ENCODE results near the gene ADM2. TPM values are rescaled to one million over a fixed set of nuclear protein-coding genes. Genes with fewer than 3 reads are reported as not detected.
A peak's percentile ranks its signal among the peaks of the same experiment; 100 is the strongest.

The ADM2 gene
- total and polyA plus RNA-seq, 9 donors, result 0.01 to 2.6 (median 0.15) TPM; not detected in 3

DNA sequence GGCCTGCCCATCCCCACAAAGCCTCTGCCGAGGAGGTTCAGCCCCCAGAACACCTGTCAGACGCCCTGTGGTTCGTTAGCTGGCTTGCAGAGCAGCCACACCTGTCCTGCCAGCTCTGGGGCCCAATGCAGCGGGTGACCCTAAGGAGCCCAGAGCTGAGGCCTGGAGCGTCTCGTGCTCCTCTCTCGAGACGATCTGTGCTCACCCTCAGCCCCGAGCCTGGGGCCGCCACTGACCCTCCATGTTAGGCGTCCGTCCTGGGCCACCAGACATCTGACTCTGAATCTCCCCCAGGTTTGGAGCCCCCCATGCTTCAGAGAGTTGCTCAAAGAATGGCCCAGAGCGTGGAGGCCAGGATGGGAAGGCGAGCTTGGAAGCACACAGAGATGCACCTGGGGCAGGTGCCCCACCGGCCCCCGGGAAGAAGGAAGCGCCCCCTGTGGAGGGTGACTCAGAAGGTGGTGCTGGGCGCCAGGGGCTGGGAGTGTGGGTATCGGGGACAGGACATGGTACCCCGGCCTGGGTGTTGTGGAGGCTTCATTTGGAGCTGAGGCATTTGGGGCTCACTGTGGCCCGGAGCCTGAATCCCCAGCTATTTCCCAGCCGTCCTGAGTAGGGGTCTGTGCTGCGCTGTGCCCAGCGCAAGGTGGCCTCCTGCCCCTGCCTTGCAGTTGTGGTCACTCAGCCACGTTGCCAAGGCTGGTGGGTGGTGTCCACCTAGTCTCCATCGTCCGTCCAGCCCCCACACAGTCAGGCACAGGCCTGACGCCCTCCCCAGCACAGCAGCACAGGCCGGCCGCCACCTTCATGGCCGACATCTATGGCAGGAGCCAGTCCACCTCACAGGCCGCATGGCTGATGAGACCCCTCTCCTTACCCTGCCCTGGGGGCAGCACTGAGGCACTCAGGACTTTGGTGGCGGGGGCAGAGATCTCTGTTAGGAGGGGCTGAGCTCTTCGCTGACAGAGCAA lies 42.8 kb upstream of the ADM2 start:
- Histone ChIP-seq H3K4me1 (ENCODE audit: insufficient read depth) (peaks cover under 1% of the 10 kb centered on the region), H3K27ac (no peak overlapping the region), H3K36me3 (no peaks in the 10 kb centered on the region), H3K4me3 (no peak overlapping the region), H3K9me3 (no peaks in the 10 kb centered on the region), H3K27me3 (no peaks in the 10 kb centered on the region)
- peak in 3 of 5 donors; percentile 10 to 36 (median 25) for DNase-seq
- 79 to 86% (median 86%) methylated on average over 31 to 34 of the region's 34 CpGs for WGBS, 3 donors
- intact Hi-C loops (cut with DNase I), result no loop called here
- no peak for TF ChIP-seq EP300 (IDR thresholded peaks at IDR 0.05)
- TF ChIP-seq, protein P1, sequence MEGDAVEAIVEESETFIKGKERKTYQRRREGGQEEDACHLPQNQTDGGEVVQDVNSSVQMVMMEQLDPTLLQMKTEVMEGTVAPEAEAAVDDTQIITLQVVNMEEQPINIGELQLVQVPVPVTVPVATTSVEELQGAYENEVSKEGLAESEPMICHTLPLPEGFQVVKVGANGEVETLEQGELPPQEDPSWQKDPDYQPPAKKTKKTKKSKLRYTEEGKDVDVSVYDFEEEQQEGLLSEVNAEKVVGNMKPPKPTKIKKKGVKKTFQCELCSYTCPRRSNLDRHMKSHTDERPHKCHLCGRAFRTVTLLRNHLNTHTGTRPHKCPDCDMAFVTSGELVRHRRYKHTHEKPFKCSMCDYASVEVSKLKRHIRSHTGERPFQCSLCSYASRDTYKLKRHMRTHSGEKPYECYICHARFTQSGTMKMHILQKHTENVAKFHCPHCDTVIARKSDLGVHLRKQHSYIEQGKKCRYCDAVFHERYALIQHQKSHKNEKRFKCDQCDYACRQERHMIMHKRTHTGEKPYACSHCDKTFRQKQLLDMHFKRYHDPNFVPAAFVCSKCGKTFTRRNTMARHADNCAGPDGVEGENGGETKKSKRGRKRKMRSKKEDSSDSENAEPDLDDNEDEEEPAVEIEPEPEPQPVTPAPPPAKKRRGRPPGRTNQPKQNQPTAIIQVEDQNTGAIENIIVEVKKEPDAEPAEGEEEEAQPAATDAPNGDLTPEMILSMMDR (IDR thresholded peaks at IDR 0.05), result no peak

DNA sequence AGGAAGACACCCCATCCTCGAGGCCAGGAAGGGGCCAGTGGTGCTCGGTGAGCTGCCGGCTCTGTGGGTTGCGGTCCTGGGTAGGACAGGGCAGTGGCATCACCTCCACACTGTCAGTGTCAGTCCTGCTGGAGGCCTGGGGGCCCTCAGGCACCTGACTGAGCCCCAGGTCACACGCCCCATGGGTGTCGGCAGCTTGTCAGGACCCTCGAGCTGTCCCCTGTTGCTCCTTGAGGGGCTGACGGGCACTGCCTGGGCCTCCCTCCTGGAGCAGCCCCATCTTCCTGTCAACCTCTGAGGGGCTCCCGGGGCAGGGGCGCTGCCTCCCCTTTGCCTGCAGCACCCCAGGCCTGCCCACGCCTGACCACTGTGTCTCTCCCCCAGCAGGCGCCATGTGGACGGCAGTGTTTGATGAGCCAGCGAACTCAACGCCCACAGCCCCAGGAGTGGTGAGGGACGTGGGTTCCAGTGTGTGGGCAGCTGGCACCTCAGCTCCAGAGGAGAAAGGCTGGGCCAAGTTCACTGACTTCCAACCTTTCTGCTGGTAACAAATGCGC lies 42.0 kb upstream of the ADM2 start:
- TF ChIP-seq, protein P1 (IDR thresholded peaks at IDR 0.05), result no peak
- TF ChIP-seq POLR2A (IDR thresholded peaks at IDR 0.05) (no peak), EP300 (IDR thresholded peaks at IDR 0.05) (no peak)
- no peak overlapping the region for H3K27ac ChIP-seq
- no peaks in the 10 kb centered on the region for H3K27me3 ChIP-seq
- no peaks in the 10 kb centered on the region for H3K36me3 ChIP-seq
- peaks cover 5% of the 10 kb centered on the region for H3K4me1 ChIP-seq (ENCODE audit: insufficient read depth)
- 80 to 89% (median 85%) methylated on average over 11 to 17 of the region's 17 CpGs for WGBS, 3 donors
- intact Hi-C loops (cut with DNase I), result no loop called here
- peak in 1 of 5 donors; percentile 22 for DNase-seq
- H3K9me3 ChIP-seq, result no peaks in the 10 kb centered on the region
- H3K4me3 ChIP-seq, result no peak overlapping the region

DNA sequence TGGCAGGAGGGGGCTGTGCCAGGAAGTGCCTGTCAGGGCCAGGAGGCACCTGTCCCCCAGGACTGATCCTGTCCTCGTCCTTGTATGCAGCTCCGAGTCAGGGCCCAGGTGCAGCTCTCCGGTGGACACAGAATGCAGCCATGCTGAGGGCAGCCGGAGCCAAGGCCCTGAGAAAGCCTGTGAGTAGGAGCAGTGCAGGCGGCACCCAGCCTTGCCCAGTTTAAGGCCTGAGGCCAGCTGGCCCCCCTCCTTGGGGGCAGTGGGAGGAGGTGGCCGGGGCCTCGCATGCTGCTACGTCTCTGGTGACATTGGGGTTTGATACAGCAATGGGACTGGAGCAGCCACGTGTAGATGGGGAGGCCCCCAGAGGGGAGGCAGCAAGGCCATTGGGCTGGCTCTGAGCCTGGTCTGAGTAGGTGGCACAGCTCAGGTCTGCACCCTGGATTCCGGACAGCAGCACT lies 41.4 kb upstream of the ADM2 start:
- DNase-seq, result peak in 1 of 5 donors; percentile 32

DNA sequence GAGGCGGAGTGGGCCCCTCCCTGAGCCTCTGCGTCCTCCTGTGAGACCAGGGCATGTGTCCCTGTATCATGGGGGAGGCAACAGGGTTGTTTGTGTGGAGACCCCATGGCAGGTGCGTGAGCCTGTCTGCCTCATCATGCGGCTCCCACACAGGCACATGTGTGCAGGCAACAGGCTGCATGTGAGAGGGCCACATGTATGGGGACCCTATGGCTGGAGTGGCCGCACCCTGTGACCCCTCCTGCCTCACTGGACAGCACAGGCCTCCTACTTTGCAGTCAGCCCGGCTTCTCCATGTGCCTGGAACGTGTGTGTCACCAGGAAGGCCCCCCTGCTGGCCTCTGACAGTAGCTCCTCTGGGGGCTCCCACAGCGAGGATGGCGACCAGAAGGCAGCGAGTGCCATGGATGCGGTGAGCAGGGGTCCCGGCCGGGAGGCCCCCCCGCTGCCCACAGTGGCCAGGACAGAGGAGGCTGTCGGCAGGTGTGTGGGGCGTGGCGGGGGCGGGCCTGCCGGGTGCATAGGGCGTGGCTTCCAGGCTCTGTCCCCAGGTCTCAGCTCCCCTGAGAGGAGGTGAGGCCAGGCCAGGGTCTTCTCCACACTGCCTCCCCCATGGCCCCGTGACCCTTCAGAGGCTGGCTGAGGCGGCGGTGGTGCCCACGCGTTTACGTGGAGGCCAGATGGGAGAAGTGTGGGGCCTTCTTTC lies 40.6 kb upstream of the ADM2 start:
- WGBS, 3 donors, result 81 to 86% (median 84%) methylated on average over 25 to 26 of the region's 26 CpGs
- Histone ChIP-seq H3K27ac (no peak overlapping the region), H3K27me3 (no peaks in the 10 kb centered on the region), H3K4me1 (ENCODE audit: insufficient read depth) (peaks cover 9% of the 10 kb centered on the region), H3K9me3 (no peaks in the 10 kb centered on the region), H3K36me3 (no peaks in the 10 kb centered on the region), H3K4me3 (no peak overlapping the region)
- peak in 2 of 5 donors; percentile 29 to 37 for DNase-seq
- TF ChIP-seq, protein P1 (IDR thresholded peaks at IDR 0.05), result no peak
- TF ChIP-seq POLR2A (IDR thresholded peaks at IDR 0.05), result no peak
- TF ChIP-seq EP300 (IDR thresholded peaks at IDR 0.05), result no peak
- intact Hi-C loops (cut with DNase I), result no loop called here

More for the DNA sequence above, 41.4 kb upstream of the ADM2 start:
- Histone ChIP-seq H3K9me3 (no peaks in the 10 kb centered on the region), H3K36me3 (no peaks in the 10 kb centered on the region), H3K27me3 (no peaks in the 10 kb centered on the region), H3K4me1 (ENCODE audit: insufficient read depth) (peaks cover 9% of the 10 kb centered on the region), H3K27ac (no peak overlapping the region), H3K4me3 (no peak overlapping the region)
- intact Hi-C loops (cut with DNase I), result no loop called here
- WGBS, 3 donors, result 72 to 75% (median 73%) methylated on average over 8 to 10 of the region's 10 CpGs
- TF ChIP-seq, protein P1 (IDR thresholded peaks at IDR 0.05), result no peak
- no peak for TF ChIP-seq POLR2A (IDR thresholded peaks at IDR 0.05)
- no peak for TF ChIP-seq EP300 (IDR thresholded peaks at IDR 0.05)
